Activated CD8-positive, alpha-beta memory T cell treated with anti-CD3 and anti-CD28 coated beads for 1 hour (primary cell): ENCODE data around the gene TACC3.

Source experiments
- DNase-seq, 2 donors: peaks; one replicate each; pipeline ENCODE4 v3.0.0-alpha.2; 2020; ENCODE audit warnings: low read depth in 1 of 2; ENCODE audit errors: extremely low read depth in 1 of 2

Gene TACC3

GRCh38 chr4:1770791-1771231 lies 49.5 kb downstream of the TACC3 start:
- no peak for DNase-seq

- no peak for DNase-seq
Observed at GRCh38 chr4:1771555-1772305, 50.4 kb downstream of the TACC3 start.

- DNase-seq, result no peak
Observed at GRCh38 chr4:1772853-1773538, 51.7 kb downstream of the TACC3 start.

GRCh38 chr4:1773754-1774153 lies 52.4 kb downstream of the TACC3 start:
- no peak for DNase-seq

- no peak for DNase-seq
Observed at GRCh38 chr4:1775731-1776500, 54.6 kb downstream of the TACC3 start.

GRCh38 chr4:1776521-1777161 lies 55.3 kb downstream of the TACC3 start:
- DNase-seq, result no peak

- no peak for DNase-seq
Observed at GRCh38 chr4:1777822-1778641, 56.7 kb downstream of the TACC3 start.

GRCh38 chr4:1778642-1779392 lies 57.5 kb downstream of the TACC3 start:
- no peak for DNase-seq

GRCh38 chr4:1779588-1780382 lies 58.5 kb downstream of the TACC3 start:
- no peak for DNase-seq

- DNase-seq, result no peak
Observed at GRCh38 chr4:1780435-1780834, 59.1 kb downstream of the TACC3 start.

GRCh38 chr4:1783015-1783414 lies 61.7 kb downstream of the TACC3 start:
- no peak for DNase-seq

- DNase-seq, result no peak
Observed at GRCh38 chr4:1783970-1784369, 62.6 kb downstream of the TACC3 start.

- DNase-seq, result no peak
Observed at GRCh38 chr4:1784395-1784788, 63.1 kb downstream of the TACC3 start.

GRCh38 chr4:1784789-1785591 lies 63.7 kb downstream of the TACC3 start:
- no peak for DNase-seq

GRCh38 chr4:1785592-1785991 lies 64.3 kb downstream of the TACC3 start:
- DNase-seq, result no peak

GRCh38 chr4:1786544-1787362 lies 65.4 kb downstream of the TACC3 start:
- no peak for DNase-seq

GRCh38 chr4:1787411-1788077 lies 66.2 kb downstream of the TACC3 start:
- DNase-seq, result no peak
